Measurements from ENCODE around the gene ACADS. TPM values are rescaled to one million over a fixed set of nuclear protein-coding genes. Genes with fewer than 3 reads are reported as not detected.

ACADS gene
- total RNA-seq, 1 experiment from 2014 or later, result 5.2 TPM

GRCh38 chr12:120767071-120768024 lies 41.7 kb downstream of the ACADS start:
- H3K9me3 ChIP-seq (ENCODE audit: low read length), result no peaks in the 10 kb centered on the region
- no peak overlapping the region for H2AFZ ChIP-seq (ENCODE audit: low read length)
- H4K20me1 ChIP-seq (ENCODE audit: insufficient read depth, low read depth, low read length), result no peaks in the 10 kb centered on the region
- H3K27ac ChIP-seq (ENCODE audit: low read length), result peak overlapping the region; percentile 88
- H3K36me3 ChIP-seq (ENCODE audit: insufficient read depth, low read length), result no peaks in the 10 kb centered on the region
- DNase-seq, result peak; percentile 81
- 0 out of 2 replicates have a peak, but pooled peaks cover 6% of the 10 kb centered on the region for H3K79me2 ChIP-seq (ENCODE audit: low read length)
- H3K9me2 ChIP-seq (replicated peaks; ENCODE audit: insufficient read depth, low read length), result no peaks in the 10 kb centered on the region
- peaks cover 55% of the 10 kb centered on the region for H3K4me1 ChIP-seq (ENCODE audit: low read length)
- peak overlapping the region; percentile 29; the same call in 1 of the 2 replicates for H3K9ac ChIP-seq (ENCODE audit: low read length)
- H3K27me3 ChIP-seq (ENCODE audit: low read length), result no peaks in the 10 kb centered on the region
- peak overlapping the region; percentile 46 for H3K4me3 ChIP-seq (ENCODE audit: low read length)
- H3K4me2 ChIP-seq (ENCODE audit: low read depth, low read length, poor library complexity, severe bottlenecking), result peak overlapping the region; percentile 69

DNA sequence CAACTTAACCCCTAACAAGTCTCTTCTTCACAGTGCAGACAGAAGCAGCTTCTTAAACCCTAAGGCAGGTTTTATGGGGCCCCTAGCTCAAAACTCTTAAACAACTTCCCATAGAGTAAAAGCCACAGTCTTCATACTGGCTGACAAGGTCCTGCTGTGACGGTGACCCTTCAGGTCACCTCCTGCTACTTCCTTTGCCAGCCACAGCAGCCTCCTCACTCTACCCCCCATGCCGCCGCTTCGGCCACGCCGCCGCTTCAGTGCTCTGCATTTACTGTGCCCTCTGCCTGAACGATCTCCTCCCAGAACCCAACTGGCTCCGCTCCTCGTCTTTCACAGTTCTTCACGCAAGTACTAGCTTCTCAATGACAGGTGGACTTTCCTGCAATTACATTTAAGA lies 45.5 kb downstream of the ACADS start:
- no peak for DNase-seq
- no peaks in the 10 kb centered on the region for H3K36me3 ChIP-seq (ENCODE audit: insufficient read depth, low read length)
- no peak overlapping the region for H3K27ac ChIP-seq (ENCODE audit: low read length)
- H3K4me3 ChIP-seq (ENCODE audit: low read length), result no peak overlapping the region
- H2AFZ ChIP-seq (ENCODE audit: low read length), result no peak overlapping the region
- no peaks in the 10 kb centered on the region for H3K9me3 ChIP-seq (ENCODE audit: low read length)
- H3K4me2 ChIP-seq (ENCODE audit: low read depth, low read length, poor library complexity, severe bottlenecking), result no peak overlapping the region
- H3K9me2 ChIP-seq (replicated peaks; ENCODE audit: insufficient read depth, low read length), result no peaks in the 10 kb centered on the region
- H3K27me3 ChIP-seq (ENCODE audit: low read length), result no peaks in the 10 kb centered on the region
- 0 out of 2 replicates have a peak, but pooled peaks cover 6% of the 10 kb centered on the region for H3K79me2 ChIP-seq (ENCODE audit: low read length)
- peaks cover 48% of the 10 kb centered on the region for H3K4me1 ChIP-seq (ENCODE audit: low read length)
- H3K9ac ChIP-seq (ENCODE audit: low read length), result no peak overlapping the region
- H4K20me1 ChIP-seq (ENCODE audit: insufficient read depth, low read depth, low read length), result no peaks in the 10 kb centered on the region

GRCh38 chr12:120774169-120774916 lies 48.7 kb downstream of the ACADS start:
- H3K27me3 ChIP-seq (ENCODE audit: low read length), result no peaks in the 10 kb centered on the region
- no peak overlapping the region for H3K4me3 ChIP-seq (ENCODE audit: low read length)
- H4K20me1 ChIP-seq (ENCODE audit: insufficient read depth, low read depth, low read length), result no peaks in the 10 kb centered on the region
- no peak overlapping the region for H3K4me2 ChIP-seq (ENCODE audit: low read depth, low read length, poor library complexity, severe bottlenecking)
- no peak overlapping the region for H2AFZ ChIP-seq (ENCODE audit: low read length)
- no peak for DNase-seq
- H3K36me3 ChIP-seq (ENCODE audit: insufficient read depth, low read length), result no peaks in the 10 kb centered on the region
- no peaks in the 10 kb centered on the region for H3K9me3 ChIP-seq (ENCODE audit: low read length)
- no peak overlapping the region for H3K27ac ChIP-seq (ENCODE audit: low read length)
- peaks cover 10% of the 10 kb centered on the region for H3K79me2 ChIP-seq (ENCODE audit: low read length)
- no peak overlapping the region for H3K9ac ChIP-seq (ENCODE audit: low read length)
- H3K4me1 ChIP-seq (ENCODE audit: low read length), result peaks cover 41% of the 10 kb centered on the region
- H3K9me2 ChIP-seq (replicated peaks; ENCODE audit: insufficient read depth, low read length), result no peaks in the 10 kb centered on the region

DNA sequence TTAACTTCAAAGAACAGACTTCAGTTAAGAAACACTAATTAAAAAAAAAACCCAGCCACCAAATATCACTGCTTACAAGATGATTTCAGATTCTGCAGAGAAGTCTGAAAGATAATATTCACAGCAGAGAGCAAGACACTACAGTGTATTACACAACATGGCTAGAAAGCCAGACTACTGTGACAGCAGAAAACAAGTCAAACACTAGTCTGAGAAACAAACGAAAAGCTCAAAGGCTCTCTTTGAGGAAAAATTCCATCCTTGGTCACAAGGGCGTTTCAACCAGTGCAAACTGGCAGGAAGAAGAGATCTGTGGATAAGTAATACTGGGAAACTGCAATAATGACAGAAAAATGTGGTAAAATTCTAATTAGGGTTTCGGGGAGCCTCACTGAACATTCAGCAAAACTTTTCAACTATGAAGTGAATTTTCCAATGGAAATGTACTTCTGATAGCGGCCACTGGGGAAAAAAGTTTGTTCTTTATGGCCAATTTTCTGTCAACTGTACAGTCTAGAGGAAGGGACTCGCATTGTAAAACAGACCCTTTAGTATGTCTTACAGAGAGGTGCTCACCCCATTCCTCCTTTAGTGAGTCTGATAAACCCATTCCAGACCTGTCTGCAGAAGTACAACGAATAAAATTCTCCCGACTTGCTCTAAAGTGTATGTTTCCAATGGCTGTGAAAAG lies 50.4 kb downstream of the ACADS start:
- peaks cover 8% of the 10 kb centered on the region for H3K79me2 ChIP-seq (ENCODE audit: low read length)
- H3K4me1 ChIP-seq (ENCODE audit: low read length), result peaks cover 28% of the 10 kb centered on the region
- no peaks in the 10 kb centered on the region for H3K9me3 ChIP-seq (ENCODE audit: low read length)
- no peak overlapping the region for H3K4me2 ChIP-seq (ENCODE audit: low read depth, low read length, poor library complexity, severe bottlenecking)
- H3K36me3 ChIP-seq (ENCODE audit: insufficient read depth, low read length), result no peaks in the 10 kb centered on the region
- no peaks in the 10 kb centered on the region for H4K20me1 ChIP-seq (ENCODE audit: insufficient read depth, low read depth, low read length)
- no peak overlapping the region for H3K4me3 ChIP-seq (ENCODE audit: low read length)
- H3K27ac ChIP-seq (ENCODE audit: low read length), result peak overlapping the region; percentile 62
- no peak overlapping the region for H2AFZ ChIP-seq (ENCODE audit: low read length)
- no peak for DNase-seq
- H3K9ac ChIP-seq (ENCODE audit: low read length), result no peak overlapping the region
- no peaks in the 10 kb centered on the region for H3K9me2 ChIP-seq (replicated peaks; ENCODE audit: insufficient read depth, low read length)
- H3K27me3 ChIP-seq (ENCODE audit: low read length), result no peaks in the 10 kb centered on the region

GRCh38 chr12:120783197-120783596 lies 57.6 kb downstream of the ACADS start:
- Histone ChIP-seq H4K20me1 (ENCODE audit: insufficient read depth, low read depth, low read length) (no peaks in the 10 kb centered on the region), H3K4me2 (ENCODE audit: low read depth, low read length, poor library complexity, severe bottlenecking) (no peak overlapping the region), H3K79me2 (ENCODE audit: low read length) (peaks cover 25% of the 10 kb centered on the region), H3K9ac (ENCODE audit: low read length) (no peak overlapping the region), H2AFZ (ENCODE audit: low read length) (no peak overlapping the region), H3K4me1 (ENCODE audit: low read length) (peaks cover 18% of the 10 kb centered on the region), H3K36me3 (ENCODE audit: insufficient read depth, low read length) (peaks cover 15% of the 10 kb centered on the region; the same call in 1 of the 2 replicates), H3K9me2 (replicated peaks; ENCODE audit: insufficient read depth, low read length) (no peaks in the 10 kb centered on the region), H3K27me3 (ENCODE audit: low read length) (no peaks in the 10 kb centered on the region), H3K4me3 (ENCODE audit: low read length) (no peak overlapping the region), H3K9me3 (ENCODE audit: low read length) (no peaks in the 10 kb centered on the region), H3K27ac (ENCODE audit: low read length) (no peak overlapping the region)
- no peak for DNase-seq

DNA sequence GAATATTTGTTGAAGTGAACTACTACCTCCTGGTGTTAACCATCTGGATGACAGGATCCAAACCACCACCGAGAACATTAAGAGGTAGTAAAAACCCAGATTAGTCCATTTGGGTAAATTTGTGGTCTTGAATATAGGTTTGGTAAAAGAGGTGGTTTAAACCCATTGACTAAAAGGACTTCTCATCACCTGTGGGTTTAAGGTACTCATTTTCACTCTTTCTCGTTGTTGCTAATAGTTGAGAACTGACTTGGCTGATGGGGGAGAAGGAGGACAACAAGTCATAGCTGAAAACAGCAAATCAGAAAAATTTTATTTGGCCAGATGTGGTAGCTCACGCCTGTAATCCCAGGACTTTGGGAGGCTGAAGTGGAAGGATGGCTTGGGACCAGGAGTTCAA lies 59.2 kb downstream of the ACADS start:
- Histone ChIP-seq H3K4me1 (ENCODE audit: low read length) (peaks cover 16% of the 10 kb centered on the region), H3K9me3 (ENCODE audit: low read length) (no peaks in the 10 kb centered on the region), H3K36me3 (ENCODE audit: insufficient read depth, low read length) (peaks cover 15% of the 10 kb centered on the region; the same call in 1 of the 2 replicates), H3K4me2 (ENCODE audit: low read depth, low read length, poor library complexity, severe bottlenecking) (no peak overlapping the region), H3K4me3 (ENCODE audit: low read length) (no peak overlapping the region), H3K9me2 (replicated peaks; ENCODE audit: insufficient read depth, low read length) (no peaks in the 10 kb centered on the region), H3K27me3 (ENCODE audit: low read length) (no peaks in the 10 kb centered on the region), H3K27ac (ENCODE audit: low read length) (no peak overlapping the region), H3K9ac (ENCODE audit: low read length) (no peak overlapping the region), H2AFZ (ENCODE audit: low read length) (no peak overlapping the region), H3K79me2 (ENCODE audit: low read length) (peaks cover 27% of the 10 kb centered on the region), H4K20me1 (ENCODE audit: insufficient read depth, low read depth, low read length) (no peaks in the 10 kb centered on the region)
- no peak for DNase-seq

- Histone ChIP-seq H4K20me1 (ENCODE audit: insufficient read depth, low read depth, low read length) (no peaks in the 10 kb centered on the region), H3K36me3 (ENCODE audit: insufficient read depth, low read length) (peaks cover 5% of the 10 kb centered on the region; the same call in 1 of the 2 replicates), H2AFZ (ENCODE audit: low read length) (no peak overlapping the region), H3K27ac (ENCODE audit: low read length) (no peak overlapping the region; the same call in 1 of the 2 replicates), H3K9me3 (ENCODE audit: low read length) (no peaks in the 10 kb centered on the region), H3K4me2 (ENCODE audit: low read depth, low read length, poor library complexity, severe bottlenecking) (no peak overlapping the region), H3K9me2 (replicated peaks; ENCODE audit: insufficient read depth, low read length) (no peaks in the 10 kb centered on the region), H3K9ac (ENCODE audit: low read length) (no peak overlapping the region), H3K79me2 (ENCODE audit: low read length) (peaks cover 37% of the 10 kb centered on the region), H3K27me3 (ENCODE audit: low read length) (no peaks in the 10 kb centered on the region), H3K4me1 (ENCODE audit: low read length) (peaks cover 22% of the 10 kb centered on the region), H3K4me3 (ENCODE audit: low read length) (no peak overlapping the region)
- DNase-seq, result no peak
Observed at GRCh38 chr12:120787889-120788288, 62.3 kb downstream of the ACADS start.

All from Karpas-422 (cell line).